Keratinocyte (primary cell): ENCODE results near the gene ULBP3.

ENCODE experiments used
- EZH2 ChIP-seq: IDR thresholded peaks from one replicate; pipeline ENCODE4 v1.6.1; 2012; ENCODE audit warnings: inconsistent platforms, mild to moderate bottlenecking, low read length, moderate library complexity
- TF ChIP-seq, protein P1 (sequence below), 3 experiments: IDR thresholded peaks in 1 of 3; conservative IDR thresholded peaks in 1 of 3; optimal IDR thresholded peaks in 1 of 3; 2 replicates in 2 of 3; 3 replicates in 1 of 3; pipeline versions ENCODE3 to v1.5.1; 2011; ENCODE audit warnings: low read length in 3 of 3, mild to moderate bottlenecking in 3 of 3, moderate library complexity in 2 of 3, control low read depth in 1 of 3, inconsistent platforms in 1 of 3; ENCODE audit not compliant: insufficient read depth in 2 of 3; ENCODE audit errors: extremely low read depth in 1 of 3

DNA sequence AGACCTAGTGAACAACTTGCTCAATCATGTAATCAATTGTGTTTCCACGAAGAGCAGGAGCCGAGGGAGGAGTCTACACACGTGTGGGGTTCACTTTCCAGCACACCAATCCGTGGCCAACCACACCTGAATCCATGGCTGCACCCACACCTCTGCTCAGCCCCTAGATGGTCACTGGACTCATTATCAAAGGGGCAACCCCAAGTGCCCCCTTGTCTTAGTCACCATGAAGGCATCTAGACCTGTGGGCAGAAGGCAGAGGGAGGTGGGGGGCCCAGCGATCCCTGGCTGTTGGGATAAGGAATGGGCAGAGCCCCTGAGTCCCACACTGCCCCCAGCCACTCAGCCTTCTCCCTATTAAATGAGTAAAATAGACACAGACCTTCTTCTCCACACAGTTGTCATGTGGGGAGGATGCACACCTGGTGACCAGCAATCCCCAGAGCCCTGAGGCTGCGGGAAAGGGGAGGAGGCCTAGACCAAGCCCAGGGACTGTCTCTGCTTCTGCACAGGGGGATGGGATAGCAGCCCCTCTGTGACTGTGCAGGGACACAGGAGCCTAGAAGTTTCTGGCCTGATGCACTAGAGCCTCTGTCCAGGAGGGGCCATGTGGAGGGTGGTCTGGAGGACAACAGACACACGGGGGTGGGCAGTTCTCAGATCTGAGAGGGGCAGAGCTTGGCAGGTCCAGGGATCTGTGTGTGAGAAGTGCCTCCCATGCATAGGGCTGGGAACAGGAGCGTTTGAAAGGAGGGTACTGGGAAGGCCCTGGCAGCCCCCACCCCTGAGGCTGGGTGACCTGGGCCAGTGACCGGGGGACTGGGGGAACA lies 41.7 kb downstream of the ULBP3 start:
- TF ChIP-seq, protein P1, sequence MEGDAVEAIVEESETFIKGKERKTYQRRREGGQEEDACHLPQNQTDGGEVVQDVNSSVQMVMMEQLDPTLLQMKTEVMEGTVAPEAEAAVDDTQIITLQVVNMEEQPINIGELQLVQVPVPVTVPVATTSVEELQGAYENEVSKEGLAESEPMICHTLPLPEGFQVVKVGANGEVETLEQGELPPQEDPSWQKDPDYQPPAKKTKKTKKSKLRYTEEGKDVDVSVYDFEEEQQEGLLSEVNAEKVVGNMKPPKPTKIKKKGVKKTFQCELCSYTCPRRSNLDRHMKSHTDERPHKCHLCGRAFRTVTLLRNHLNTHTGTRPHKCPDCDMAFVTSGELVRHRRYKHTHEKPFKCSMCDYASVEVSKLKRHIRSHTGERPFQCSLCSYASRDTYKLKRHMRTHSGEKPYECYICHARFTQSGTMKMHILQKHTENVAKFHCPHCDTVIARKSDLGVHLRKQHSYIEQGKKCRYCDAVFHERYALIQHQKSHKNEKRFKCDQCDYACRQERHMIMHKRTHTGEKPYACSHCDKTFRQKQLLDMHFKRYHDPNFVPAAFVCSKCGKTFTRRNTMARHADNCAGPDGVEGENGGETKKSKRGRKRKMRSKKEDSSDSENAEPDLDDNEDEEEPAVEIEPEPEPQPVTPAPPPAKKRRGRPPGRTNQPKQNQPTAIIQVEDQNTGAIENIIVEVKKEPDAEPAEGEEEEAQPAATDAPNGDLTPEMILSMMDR (optimal IDR thresholded peaks at IDR 0.05 in 1 of 3, IDR thresholded peaks at IDR 0.05 in 1 of 3, conservative IDR thresholded peaks at IDR 0.05 in 1 of 3; ENCODE audit: extremely low read depth in 1 of 3, insufficient read depth in 2 of 3, low read length in 3 of 3): no peak
- TF ChIP-seq EZH2: no peak
